Measurements from ENCODE around the gene DYNAP.

GRCh38 chr18:54590945-54591344, at the start of gene DYNAP:
- TF ChIP-seq CTCF (IDR thresholded peaks at IDR 0.05; ENCODE audit: poor library complexity, severe bottlenecking) (no peak), SMC3 (conservative IDR thresholded peaks at IDR 0.05; ENCODE audit: poor library complexity) (no peak), EZH2 (IDR thresholded peaks at IDR 0.05; ENCODE audit: borderline replicate concordance, insufficient read depth, low read length, poor library complexity, severe bottlenecking) (no peak), POLR2AphosphoS5 (IDR thresholded peaks at IDR 0.05) (no peak), REST (IDR thresholded peaks at IDR 0.05; ENCODE audit: borderline replicate concordance) (no peak), RAD21 (conservative IDR thresholded peaks at IDR 0.05) (no peak), TAF1 (IDR thresholded peaks at IDR 0.05; ENCODE audit: low read depth) (no peak)

Data from neural cell (in vitro differentiated cells).